ENCODE data around the gene ANK3. TPM values are rescaled to one million over a fixed set of nuclear protein-coding genes. Genes with fewer than 3 reads are reported as not detected.

Gene ANK3
- total and polyA plus RNA-seq, 7 donors: 10.8 to 86.7 (median 42.5) TPM

GRCh38 chr10:60031183-60031582, 358.5 kb downstream of the ANK3 start:
- H3K27ac ChIP-seq: peak overlapping the region in 2 of 4 donors; percentile 10 to 43
- no peak overlapping the region for H3K4me3 ChIP-seq
- no peak for DNase-seq
- no peaks in the 10 kb centered on the region for H3K27me3 ChIP-seq
- intact Hi-C loops (cut with DNase I): loop anchor here (5.0 to 10.0 kb wide), 2 partner anchors 206 to 404 kb away; no protein-coding TSS in a partner anchor
- no peaks in the 10 kb centered on the region for H3K9me3 ChIP-seq
- TF ChIP-seq POLR2AphosphoS5 (IDR thresholded peaks at IDR 0.05) (no peak), POLR2A (IDR thresholded peaks at IDR 0.05) (no peak), EP300 (IDR thresholded peaks at IDR 0.05) (no peak)
- TF ChIP-seq, protein P1, sequence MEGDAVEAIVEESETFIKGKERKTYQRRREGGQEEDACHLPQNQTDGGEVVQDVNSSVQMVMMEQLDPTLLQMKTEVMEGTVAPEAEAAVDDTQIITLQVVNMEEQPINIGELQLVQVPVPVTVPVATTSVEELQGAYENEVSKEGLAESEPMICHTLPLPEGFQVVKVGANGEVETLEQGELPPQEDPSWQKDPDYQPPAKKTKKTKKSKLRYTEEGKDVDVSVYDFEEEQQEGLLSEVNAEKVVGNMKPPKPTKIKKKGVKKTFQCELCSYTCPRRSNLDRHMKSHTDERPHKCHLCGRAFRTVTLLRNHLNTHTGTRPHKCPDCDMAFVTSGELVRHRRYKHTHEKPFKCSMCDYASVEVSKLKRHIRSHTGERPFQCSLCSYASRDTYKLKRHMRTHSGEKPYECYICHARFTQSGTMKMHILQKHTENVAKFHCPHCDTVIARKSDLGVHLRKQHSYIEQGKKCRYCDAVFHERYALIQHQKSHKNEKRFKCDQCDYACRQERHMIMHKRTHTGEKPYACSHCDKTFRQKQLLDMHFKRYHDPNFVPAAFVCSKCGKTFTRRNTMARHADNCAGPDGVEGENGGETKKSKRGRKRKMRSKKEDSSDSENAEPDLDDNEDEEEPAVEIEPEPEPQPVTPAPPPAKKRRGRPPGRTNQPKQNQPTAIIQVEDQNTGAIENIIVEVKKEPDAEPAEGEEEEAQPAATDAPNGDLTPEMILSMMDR (IDR thresholded peaks at IDR 0.05): no peak
- H3K4me1 ChIP-seq: peaks cover 0 to 16% (median 9%) of the 10 kb centered on the region in 4 donors
- no peaks in the 10 kb centered on the region for H3K36me3 ChIP-seq
- WGBS, 2 donors: 90 to 97% methylated on average over 1 of the region's 1 CpG

DNA sequence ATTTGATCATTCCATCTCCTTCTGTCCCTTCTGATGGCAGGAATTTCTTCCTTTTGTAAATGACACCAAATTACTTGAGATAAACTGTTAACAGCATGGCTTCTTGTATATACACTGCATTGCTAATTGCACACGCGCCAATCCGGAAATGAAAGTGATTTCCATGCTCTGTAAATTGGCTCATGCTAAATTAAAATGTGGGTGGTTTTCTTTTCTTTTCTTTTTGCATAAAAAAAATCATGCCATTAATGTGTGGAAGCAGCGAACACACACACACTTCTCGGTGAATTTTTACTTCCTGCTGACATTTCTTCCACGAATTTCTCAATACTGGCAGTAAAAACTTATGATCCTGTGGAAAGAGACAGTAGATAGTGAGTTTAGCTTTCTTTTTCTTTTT, 360.2 kb downstream of the ANK3 start:
- Histone ChIP-seq H3K27ac (no peak overlapping the region), H3K4me1 (peaks cover 0 to 16% (median 9%) of the 10 kb centered on the region in 4 donors), H3K4me3 (no peak overlapping the region), H3K27me3 (no peaks in the 10 kb centered on the region), H3K9me3 (no peaks in the 10 kb centered on the region), H3K36me3 (no peaks in the 10 kb centered on the region)
- no peak for DNase-seq
- WGBS, 2 donors: 14 to 49% methylated on average over 6 of the region's 6 CpGs
- TF ChIP-seq POLR2A (IDR thresholded peaks at IDR 0.05) (no peak), POLR2AphosphoS5 (IDR thresholded peaks at IDR 0.05) (no peak), EP300 (IDR thresholded peaks at IDR 0.05) (no peak)
- TF ChIP-seq, protein P1 (IDR thresholded peaks at IDR 0.05): no peak
- intact Hi-C loops (cut with DNase I): no loop called here

- TF ChIP-seq POLR2A (IDR thresholded peaks at IDR 0.05): no peak
- no peak for TF ChIP-seq POLR2AphosphoS5 (IDR thresholded peaks at IDR 0.05)
- TF ChIP-seq, protein P1 (IDR thresholded peaks at IDR 0.05): no peak
- TF ChIP-seq EP300 (IDR thresholded peaks at IDR 0.05): no peak
- H3K4me3 ChIP-seq: no peak overlapping the region
- H3K27me3 ChIP-seq: no peaks in the 10 kb centered on the region
- H3K27ac ChIP-seq: no peak overlapping the region
- intact Hi-C loops (cut with DNase I): no loop called here
- DNase-seq: no peak
- H3K4me1 ChIP-seq: peaks cover 0 to 16% (median 9%) of the 10 kb centered on the region in 4 donors
- H3K9me3 ChIP-seq: no peaks in the 10 kb centered on the region
- 90 to 95% methylated on average over 1 of the region's 1 CpG for WGBS, 2 donors
- H3K36me3 ChIP-seq: no peaks in the 10 kb centered on the region
Observed at GRCh38 chr10:60028081-60028480, 361.6 kb downstream of the ANK3 start.

DNA sequence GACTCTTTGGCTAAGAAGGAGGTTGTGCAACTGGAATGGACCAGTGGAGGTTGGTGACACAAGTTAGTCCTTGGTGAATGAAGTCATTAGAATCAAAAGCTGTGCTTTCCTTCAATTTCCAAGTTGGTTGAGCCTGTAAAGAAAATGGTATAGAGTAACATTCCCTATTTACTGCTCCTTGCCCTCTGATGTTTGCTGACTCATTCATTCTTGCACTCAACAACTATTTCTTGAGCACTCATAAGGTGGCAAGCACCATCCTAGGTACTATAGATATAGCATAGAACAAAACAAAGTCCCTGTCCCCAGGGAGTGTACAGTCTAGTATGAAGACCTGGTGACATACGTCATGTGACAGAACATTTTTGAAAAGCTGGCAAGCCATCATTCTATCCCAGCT, 364.4 kb downstream of the ANK3 start:
- H3K27me3 ChIP-seq: no peaks in the 10 kb centered on the region
- no peaks in the 10 kb centered on the region for H3K4me1 ChIP-seq
- no peak overlapping the region for H3K4me3 ChIP-seq
- no peaks in the 10 kb centered on the region for H3K36me3 ChIP-seq
- WGBS, 2 donors: 96 to 98% methylated on average over 1 of the region's 1 CpG
- H3K9me3 ChIP-seq: no peaks in the 10 kb centered on the region
- DNase-seq: no peak
- H3K27ac ChIP-seq: no peak overlapping the region
- intact Hi-C loops (cut with DNase I): no loop called here
- TF ChIP-seq EP300 (IDR thresholded peaks at IDR 0.05) (no peak), POLR2A (IDR thresholded peaks at IDR 0.05) (no peak), POLR2AphosphoS5 (IDR thresholded peaks at IDR 0.05) (no peak)
- TF ChIP-seq, protein P1 (IDR thresholded peaks at IDR 0.05): no peak

- no peak overlapping the region for H3K4me3 ChIP-seq
- no peaks in the 10 kb centered on the region for H3K4me1 ChIP-seq
- H3K9me3 ChIP-seq: no peaks in the 10 kb centered on the region
- TF ChIP-seq POLR2A (IDR thresholded peaks at IDR 0.05) (no peak), POLR2AphosphoS5 (IDR thresholded peaks at IDR 0.05) (no peak), EP300 (IDR thresholded peaks at IDR 0.05) (no peak)
- TF ChIP-seq, protein P1 (IDR thresholded peaks at IDR 0.05): no peak
- H3K27ac ChIP-seq: no peak overlapping the region
- 90 to 95% methylated on average over 4 of the region's 4 CpGs for WGBS, 2 donors
- DNase-seq: no peak
- intact Hi-C loops (cut with DNase I): no loop called here
- no peaks in the 10 kb centered on the region for H3K27me3 ChIP-seq
- H3K36me3 ChIP-seq: no peaks in the 10 kb centered on the region
Observed at GRCh38 chr10:60024506-60024905, 365.2 kb downstream of the ANK3 start.

Measured in sigmoid colon (tissue), 7 donors.